ENCODE results near the gene GATAD2A.

DNA sequence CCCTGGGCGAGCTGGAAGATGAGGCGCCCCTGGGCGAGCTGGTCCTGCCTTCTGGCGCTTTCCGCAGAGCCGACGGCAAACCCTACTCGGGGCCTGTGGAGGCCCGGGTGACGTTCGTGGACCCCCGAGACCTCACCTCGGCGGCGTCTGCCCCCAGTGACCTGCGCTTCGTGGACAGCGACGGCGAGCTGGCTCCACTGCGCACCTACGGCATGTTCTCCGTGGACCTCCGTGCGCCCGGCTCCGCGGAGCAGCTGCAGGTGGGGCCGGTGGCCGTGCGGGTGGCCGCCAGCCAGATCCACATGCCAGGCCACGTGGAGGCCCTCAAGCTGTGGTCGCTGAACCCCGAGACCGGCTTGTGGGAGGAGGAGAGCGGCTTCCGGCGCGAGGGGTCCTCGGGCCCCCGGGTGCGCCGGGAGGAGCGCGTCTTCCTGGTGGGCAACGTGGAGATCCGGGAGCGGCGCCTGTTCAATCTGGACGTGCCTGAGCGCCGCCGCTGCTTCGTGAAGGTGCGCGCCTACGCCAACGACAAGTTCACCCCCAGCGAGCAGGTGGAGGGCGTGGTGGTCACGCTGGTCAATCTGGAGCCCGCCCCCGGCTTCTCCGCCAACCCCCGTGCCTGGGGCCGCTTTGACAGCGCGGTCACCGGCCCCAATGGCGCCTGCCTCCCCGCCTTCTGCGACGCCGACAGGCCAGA is 138.9 kb downstream of the GATAD2A start:
- TF ChIP-seq, protein P1, sequence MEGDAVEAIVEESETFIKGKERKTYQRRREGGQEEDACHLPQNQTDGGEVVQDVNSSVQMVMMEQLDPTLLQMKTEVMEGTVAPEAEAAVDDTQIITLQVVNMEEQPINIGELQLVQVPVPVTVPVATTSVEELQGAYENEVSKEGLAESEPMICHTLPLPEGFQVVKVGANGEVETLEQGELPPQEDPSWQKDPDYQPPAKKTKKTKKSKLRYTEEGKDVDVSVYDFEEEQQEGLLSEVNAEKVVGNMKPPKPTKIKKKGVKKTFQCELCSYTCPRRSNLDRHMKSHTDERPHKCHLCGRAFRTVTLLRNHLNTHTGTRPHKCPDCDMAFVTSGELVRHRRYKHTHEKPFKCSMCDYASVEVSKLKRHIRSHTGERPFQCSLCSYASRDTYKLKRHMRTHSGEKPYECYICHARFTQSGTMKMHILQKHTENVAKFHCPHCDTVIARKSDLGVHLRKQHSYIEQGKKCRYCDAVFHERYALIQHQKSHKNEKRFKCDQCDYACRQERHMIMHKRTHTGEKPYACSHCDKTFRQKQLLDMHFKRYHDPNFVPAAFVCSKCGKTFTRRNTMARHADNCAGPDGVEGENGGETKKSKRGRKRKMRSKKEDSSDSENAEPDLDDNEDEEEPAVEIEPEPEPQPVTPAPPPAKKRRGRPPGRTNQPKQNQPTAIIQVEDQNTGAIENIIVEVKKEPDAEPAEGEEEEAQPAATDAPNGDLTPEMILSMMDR (IDR thresholded peaks at IDR 0.05 in 4 of 5, conservative IDR thresholded peaks at IDR 0.05 in 1 of 5): no peak
- TF ChIP-seq POLR2A (IDR thresholded peaks at IDR 0.05): no peak
